ENCODE data around the gene EEA1.

DNA sequence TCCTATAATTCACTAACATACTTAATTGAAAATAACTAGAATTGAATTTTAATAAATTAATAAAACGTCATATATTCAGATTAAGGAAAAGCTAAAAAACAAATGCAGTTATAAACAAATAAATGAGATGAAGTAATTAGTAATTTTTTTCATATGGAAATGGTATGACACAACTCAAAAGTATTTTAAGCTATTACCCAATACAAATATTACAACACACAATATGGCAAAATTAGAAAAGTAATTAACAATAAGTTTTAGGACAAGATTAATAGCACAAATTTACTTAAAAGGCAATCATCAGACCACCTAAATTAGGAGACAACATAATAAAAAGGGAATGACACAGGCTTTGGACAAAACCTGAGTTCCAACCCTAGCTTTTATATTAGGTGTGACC is 81.7 kb downstream of the EEA1 start:
- no peak for TF ChIP-seq CHD2 (IDR thresholded peaks at IDR 0.05; ENCODE audit: borderline replicate concordance, low read depth, low read length)
- TF ChIP-seq ZNF274 (IDR thresholded peaks at IDR 0.05; ENCODE audit: insufficient read depth, insufficient read length) = no peak
- TF ChIP-seq PML (IDR thresholded peaks at IDR 0.05; ENCODE audit: low read length) = no peak
- no peak for TF ChIP-seq NBN (IDR thresholded peaks at IDR 0.05)
- TF ChIP-seq, protein P1, sequence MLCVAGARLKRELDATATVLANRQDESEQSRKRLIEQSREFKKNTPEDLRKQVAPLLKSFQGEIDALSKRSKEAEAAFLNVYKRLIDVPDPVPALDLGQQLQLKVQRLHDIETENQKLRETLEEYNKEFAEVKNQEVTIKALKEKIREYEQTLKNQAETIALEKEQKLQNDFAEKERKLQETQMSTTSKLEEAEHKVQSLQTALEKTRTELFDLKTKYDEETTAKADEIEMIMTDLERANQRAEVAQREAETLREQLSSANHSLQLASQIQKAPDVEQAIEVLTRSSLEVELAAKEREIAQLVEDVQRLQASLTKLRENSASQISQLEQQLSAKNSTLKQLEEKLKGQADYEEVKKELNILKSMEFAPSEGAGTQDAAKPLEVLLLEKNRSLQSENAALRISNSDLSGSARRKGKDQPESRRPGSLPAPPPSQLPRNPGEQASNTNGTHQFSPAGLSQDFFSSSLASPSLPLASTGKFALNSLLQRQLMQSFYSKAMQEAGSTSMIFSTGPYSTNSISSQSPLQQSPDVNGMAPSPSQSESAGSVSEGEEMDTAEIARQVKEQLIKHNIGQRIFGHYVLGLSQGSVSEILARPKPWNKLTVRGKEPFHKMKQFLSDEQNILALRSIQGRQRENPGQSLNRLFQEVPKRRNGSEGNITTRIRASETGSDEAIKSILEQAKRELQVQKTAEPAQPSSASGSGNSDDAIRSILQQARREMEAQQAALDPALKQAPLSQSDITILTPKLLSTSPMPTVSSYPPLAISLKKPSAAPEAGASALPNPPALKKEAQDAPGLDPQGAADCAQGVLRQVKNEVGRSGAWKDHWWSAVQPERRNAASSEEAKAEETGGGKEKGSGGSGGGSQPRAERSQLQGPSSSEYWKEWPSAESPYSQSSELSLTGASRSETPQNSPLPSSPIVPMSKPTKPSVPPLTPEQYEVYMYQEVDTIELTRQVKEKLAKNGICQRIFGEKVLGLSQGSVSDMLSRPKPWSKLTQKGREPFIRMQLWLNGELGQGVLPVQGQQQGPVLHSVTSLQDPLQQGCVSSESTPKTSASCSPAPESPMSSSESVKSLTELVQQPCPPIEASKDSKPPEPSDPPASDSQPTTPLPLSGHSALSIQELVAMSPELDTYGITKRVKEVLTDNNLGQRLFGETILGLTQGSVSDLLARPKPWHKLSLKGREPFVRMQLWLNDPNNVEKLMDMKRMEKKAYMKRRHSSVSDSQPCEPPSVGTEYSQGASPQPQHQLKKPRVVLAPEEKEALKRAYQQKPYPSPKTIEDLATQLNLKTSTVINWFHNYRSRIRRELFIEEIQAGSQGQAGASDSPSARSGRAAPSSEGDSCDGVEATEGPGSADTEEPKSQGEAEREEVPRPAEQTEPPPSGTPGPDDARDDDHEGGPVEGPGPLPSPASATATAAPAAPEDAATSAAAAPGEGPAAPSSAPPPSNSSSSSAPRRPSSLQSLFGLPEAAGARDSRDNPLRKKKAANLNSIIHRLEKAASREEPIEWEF (IDR thresholded peaks at IDR 0.05; ENCODE audit: insufficient replicate concordance, low read depth, low read length) = no peak
- no peak for TF ChIP-seq EP300 (IDR thresholded peaks at IDR 0.05; ENCODE audit: borderline replicate concordance in 1 of 2, control insufficient read depth in 1 of 2, low read depth in 2 of 2, low read length in 2 of 2)
- TF ChIP-seq, protein P2, sequence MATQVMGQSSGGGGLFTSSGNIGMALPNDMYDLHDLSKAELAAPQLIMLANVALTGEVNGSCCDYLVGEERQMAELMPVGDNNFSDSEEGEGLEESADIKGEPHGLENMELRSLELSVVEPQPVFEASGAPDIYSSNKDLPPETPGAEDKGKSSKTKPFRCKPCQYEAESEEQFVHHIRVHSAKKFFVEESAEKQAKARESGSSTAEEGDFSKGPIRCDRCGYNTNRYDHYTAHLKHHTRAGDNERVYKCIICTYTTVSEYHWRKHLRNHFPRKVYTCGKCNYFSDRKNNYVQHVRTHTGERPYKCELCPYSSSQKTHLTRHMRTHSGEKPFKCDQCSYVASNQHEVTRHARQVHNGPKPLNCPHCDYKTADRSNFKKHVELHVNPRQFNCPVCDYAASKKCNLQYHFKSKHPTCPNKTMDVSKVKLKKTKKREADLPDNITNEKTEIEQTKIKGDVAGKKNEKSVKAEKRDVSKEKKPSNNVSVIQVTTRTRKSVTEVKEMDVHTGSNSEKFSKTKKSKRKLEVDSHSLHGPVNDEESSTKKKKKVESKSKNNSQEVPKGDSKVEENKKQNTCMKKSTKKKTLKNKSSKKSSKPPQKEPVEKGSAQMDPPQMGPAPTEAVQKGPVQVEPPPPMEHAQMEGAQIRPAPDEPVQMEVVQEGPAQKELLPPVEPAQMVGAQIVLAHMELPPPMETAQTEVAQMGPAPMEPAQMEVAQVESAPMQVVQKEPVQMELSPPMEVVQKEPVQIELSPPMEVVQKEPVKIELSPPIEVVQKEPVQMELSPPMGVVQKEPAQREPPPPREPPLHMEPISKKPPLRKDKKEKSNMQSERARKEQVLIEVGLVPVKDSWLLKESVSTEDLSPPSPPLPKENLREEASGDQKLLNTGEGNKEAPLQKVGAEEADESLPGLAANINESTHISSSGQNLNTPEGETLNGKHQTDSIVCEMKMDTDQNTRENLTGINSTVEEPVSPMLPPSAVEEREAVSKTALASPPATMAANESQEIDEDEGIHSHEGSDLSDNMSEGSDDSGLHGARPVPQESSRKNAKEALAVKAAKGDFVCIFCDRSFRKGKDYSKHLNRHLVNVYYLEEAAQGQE (IDR thresholded peaks at IDR 0.05; ENCODE audit: low read depth, low read length) = no peak
- no peak for TF ChIP-seq YY1 (IDR thresholded peaks at IDR 0.05; ENCODE audit: low read depth, low read length)
- TF ChIP-seq, protein P3, sequence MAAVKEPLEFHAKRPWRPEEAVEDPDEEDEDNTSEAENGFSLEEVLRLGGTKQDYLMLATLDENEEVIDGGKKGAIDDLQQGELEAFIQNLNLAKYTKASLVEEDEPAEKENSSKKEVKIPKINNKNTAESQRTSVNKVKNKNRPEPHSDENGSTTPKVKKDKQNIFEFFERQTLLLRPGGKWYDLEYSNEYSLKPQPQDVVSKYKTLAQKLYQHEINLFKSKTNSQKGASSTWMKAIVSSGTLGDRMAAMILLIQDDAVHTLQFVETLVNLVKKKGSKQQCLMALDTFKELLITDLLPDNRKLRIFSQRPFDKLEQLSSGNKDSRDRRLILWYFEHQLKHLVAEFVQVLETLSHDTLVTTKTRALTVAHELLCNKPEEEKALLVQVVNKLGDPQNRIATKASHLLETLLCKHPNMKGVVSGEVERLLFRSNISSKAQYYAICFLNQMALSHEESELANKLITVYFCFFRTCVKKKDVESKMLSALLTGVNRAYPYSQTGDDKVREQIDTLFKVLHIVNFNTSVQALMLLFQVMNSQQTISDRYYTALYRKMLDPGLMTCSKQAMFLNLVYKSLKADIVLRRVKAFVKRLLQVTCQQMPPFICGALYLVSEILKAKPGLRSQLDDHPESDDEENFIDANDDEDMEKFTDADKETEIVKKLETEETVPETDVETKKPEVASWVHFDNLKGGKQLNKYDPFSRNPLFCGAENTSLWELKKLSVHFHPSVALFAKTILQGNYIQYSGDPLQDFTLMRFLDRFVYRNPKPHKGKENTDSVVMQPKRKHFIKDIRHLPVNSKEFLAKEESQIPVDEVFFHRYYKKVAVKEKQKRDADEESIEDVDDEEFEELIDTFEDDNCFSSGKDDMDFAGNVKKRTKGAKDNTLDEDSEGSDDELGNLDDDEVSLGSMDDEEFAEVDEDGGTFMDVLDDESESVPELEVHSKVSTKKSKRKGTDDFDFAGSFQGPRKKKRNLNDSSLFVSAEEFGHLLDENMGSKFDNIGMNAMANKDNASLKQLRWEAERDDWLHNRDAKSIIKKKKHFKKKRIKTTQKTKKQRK (IDR thresholded peaks at IDR 0.05; ENCODE audit: low read depth, low read length) = no peak
- TF ChIP-seq ESRRA (IDR thresholded peaks at IDR 0.05; ENCODE audit: low read length) = no peak
- TF ChIP-seq SP1 (IDR thresholded peaks at IDR 0.05; ENCODE audit: low read depth, low read length) = no peak
- no peak for TF ChIP-seq RFX5 (IDR thresholded peaks at IDR 0.05; ENCODE audit: low read depth, low read length)
- TF ChIP-seq, protein P4, sequence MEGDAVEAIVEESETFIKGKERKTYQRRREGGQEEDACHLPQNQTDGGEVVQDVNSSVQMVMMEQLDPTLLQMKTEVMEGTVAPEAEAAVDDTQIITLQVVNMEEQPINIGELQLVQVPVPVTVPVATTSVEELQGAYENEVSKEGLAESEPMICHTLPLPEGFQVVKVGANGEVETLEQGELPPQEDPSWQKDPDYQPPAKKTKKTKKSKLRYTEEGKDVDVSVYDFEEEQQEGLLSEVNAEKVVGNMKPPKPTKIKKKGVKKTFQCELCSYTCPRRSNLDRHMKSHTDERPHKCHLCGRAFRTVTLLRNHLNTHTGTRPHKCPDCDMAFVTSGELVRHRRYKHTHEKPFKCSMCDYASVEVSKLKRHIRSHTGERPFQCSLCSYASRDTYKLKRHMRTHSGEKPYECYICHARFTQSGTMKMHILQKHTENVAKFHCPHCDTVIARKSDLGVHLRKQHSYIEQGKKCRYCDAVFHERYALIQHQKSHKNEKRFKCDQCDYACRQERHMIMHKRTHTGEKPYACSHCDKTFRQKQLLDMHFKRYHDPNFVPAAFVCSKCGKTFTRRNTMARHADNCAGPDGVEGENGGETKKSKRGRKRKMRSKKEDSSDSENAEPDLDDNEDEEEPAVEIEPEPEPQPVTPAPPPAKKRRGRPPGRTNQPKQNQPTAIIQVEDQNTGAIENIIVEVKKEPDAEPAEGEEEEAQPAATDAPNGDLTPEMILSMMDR (IDR thresholded peaks at IDR 0.05 in 2 of 3, conservative IDR thresholded peaks at IDR 0.05 in 1 of 3; ENCODE audit: control insufficient read depth in 2 of 3, extremely low read depth in 1 of 3, insufficient read depth in 1 of 3, low read depth in 3 of 3, low read length in 3 of 3) = no peak
- TF ChIP-seq FOXK2 (IDR thresholded peaks at IDR 0.05) = no peak
